Stimulated activated CD8-positive, alpha-beta memory T cell treated with anti-CD3 and anti-CD28 coated beads, Interleukin-7, amount 100 ng/mL, for 48 hours (primary cell): ENCODE measurements around the gene LDLRAD3.
"Not testable (repeated sequence)": the region's sequence is repeated elsewhere in the genome, so short reads cannot be mapped to it uniquely, and the experiment has no call there.

Experiments used
- DNase-seq, 2 donors: peaks; one replicate each; pipeline ENCODE4 v3.0.0-alpha.2; 2020; ENCODE audit warnings: low read depth in 1 of 2; ENCODE audit errors: extremely low read depth in 1 of 2

LDLRAD3 gene

DNA sequence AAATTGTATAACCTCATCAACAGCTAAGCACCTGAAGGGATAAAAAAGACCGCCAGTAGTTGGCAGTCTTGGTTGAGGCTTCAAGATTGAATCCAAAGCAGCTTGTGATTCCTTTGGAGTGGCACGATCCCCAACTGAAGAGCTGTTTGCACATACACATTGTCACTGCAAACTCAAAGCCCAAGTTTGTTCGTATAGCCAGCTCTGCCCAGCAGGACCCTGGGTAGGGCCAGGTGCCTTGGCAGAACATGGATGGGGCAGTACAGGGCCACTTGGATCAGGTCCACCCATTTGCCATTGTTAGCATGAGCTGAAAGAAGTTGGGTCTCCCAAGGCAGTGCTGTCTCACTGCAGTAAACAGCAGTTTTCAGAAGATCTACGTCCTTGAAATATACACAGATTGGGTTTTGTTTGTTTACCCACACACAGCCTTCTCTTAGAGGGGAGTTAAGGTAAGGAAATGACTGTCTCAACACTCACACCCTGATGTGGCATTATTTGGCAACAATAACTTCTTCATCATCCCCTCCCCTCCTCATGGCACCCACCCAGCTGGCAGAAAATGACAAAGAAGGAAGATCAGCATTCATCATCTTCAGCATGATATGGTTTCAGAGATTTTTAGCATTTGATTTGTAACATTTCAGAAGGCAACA lies 212.4 kb downstream of the LDLRAD3 start:
- DNase-seq = no peak

DNA sequence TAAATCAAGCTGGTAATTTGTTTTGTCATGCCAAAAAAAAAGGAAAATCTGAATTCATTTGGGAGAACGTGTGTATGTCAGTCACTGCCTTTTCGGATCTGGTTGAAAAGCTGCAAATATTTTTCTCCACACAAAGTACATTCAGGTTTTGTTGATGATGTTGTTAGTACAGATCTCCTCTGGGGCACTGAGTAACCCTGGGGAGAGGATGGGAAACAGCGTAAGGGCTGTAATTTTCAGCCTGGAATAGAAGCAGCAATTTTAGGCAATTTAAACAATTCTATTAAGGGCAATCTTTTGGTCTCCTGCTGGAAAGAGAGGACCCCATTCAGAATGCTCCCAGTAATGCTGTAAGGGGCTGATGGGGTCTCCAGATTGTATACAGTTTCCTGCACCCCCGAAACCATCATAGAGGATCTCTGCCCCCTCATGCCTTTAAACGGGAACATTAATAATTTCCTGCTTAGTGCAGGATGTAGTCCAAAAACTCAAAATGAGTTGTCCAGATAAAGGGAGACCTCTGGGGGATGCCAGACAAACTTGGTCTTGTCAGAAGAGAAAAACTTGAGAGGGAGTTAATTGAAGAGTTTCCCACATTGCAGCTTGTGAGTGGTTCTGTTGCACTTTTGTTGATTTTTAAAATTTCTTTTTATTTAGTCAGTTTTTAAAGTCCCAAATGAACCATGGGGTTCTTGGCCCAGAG lies 213.1 kb downstream of the LDLRAD3 start:
- DNase-seq = no peak

DNA sequence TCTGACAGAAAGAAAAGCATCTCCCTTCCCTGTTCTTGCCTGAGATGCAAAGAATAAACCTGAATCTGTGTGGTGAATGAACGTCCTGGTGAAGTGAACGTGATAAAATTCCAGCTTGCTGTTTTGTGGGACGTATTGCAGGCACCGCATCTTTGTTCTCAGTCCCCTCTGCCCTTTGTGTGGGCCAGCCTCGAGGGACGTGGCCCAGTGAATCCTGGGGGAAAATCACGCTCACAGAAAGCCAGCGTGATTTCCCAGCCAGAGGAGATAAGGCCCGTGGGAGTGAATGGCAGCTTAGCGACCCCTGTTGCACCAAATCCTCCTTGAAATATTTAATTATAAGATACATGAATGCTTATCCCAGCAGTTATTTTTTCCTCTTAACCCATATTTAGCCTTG lies 216.2 kb downstream of the LDLRAD3 start:
- DNase-seq = no peak

DNA sequence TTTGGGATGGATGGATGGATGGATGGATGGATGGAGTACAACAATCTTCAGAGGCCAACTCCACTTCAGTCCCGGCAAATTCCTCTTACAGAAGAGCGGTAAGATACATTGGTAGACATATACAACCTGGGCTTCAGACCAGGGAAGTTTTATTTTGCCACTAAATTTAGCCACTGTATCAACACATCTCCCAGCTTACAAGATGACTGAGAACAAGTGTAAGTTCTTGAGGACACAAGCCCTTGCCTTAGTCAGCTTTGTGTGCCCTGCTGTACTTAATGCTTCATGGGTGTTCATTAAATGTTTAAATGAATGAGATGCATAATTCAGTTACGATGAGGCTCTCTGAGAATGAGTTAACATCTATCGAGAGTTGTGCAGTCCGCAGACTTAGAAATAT lies 217.7 kb downstream of the LDLRAD3 start:
- no peak for DNase-seq

DNA sequence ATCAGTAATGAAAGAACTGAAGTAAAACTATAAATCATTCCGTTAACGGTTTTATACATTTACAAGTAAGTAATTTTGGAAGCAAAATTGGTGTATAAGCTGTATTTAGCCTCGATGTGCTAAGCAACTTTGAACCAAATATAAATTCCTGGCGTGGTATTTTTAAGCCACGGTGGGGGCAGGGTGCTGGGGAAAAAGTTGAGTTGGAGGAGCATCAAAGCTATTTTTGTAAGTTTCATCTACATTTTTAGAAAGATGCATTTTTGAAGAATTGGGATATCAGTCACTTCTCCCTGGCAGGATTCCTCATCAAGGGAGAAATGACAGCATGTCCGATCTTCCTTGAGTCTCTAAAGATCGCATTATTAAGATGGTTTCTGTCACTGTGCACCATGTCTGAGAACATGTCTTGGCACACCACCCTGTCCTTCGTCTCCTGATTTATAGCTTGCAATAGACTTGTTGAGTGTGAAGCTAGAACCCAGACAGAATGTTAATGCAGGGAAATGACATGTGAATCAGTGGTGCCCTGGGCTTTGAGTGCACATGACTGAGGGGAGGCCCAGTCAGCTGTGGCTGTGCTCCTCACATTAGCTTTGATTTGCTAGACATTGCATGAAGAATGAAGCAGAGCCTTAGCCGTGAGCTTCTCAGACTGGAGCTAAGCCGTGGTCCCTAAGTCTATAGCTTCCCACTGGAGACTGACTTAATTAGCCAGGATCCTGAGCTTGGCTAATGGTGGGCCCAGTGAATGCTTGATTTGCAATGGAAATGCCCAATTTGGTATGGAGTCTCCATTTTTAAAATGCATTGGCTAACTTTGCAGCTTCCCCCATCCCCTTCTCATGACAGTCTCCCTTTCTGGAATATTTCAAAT lies 218.4 kb downstream of the LDLRAD3 start:
- no peak for DNase-seq

DNA sequence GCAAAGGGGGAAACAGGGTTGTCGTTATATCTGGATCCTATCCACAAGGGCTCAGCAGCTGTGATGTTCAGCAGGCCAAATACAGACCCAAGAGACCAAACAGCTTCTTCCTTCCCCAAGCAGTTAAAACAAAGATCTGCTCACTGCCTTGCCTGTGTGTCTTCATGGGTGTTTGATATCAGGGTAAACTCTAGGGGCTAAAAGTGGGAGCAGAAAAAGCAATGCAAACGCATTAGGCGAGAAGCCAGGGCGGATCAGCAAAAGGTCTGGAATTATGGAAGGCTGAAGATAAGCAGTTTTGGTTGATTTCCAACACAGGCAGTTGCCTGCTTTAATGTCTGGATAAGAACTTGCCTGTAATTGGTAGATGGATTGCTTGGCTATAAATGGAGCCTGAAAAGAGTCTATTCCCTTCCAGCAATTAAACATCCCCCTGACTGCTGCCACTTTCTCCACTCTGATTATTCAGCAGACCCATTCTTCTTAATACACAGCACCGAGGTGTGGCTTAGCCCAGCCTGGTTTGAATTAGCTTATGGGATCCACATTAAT lies 219.1 kb downstream of the LDLRAD3 start:
- no peak for DNase-seq

DNA sequence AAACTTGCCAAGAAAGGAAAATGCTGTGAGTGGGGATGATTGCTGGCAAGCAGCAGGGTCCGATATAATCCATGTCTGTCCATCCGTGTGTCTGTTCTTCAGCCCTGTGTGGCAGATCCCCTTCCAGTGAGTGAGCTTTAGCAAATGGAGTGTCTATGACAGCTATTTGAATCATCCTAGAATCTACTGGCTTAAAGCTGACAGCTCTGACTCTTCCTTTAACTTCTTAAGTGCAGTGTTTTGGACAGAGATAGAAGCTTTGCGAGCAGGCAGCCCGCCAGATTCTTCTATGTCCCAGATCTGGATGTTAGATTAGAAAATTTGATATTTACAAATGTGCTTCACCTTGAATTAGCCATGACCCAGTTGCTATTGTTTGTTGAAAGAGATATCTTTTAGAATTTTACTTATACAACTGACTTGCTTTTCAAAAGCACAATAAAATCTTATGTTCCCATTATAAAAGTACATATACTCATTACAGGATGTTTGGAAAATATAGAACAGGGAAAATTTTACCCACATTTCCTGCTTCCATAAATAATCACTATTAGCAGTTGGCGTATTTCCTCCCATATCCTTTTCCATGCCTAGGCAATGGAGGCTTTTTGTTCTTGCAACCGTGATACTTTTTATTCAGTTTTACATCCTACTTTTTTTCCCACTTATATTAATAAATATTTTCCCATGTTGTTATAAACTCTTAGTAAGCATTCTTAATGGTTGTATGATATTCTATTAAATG lies 220.8 kb downstream of the LDLRAD3 start:
- DNase-seq = no peak

DNA sequence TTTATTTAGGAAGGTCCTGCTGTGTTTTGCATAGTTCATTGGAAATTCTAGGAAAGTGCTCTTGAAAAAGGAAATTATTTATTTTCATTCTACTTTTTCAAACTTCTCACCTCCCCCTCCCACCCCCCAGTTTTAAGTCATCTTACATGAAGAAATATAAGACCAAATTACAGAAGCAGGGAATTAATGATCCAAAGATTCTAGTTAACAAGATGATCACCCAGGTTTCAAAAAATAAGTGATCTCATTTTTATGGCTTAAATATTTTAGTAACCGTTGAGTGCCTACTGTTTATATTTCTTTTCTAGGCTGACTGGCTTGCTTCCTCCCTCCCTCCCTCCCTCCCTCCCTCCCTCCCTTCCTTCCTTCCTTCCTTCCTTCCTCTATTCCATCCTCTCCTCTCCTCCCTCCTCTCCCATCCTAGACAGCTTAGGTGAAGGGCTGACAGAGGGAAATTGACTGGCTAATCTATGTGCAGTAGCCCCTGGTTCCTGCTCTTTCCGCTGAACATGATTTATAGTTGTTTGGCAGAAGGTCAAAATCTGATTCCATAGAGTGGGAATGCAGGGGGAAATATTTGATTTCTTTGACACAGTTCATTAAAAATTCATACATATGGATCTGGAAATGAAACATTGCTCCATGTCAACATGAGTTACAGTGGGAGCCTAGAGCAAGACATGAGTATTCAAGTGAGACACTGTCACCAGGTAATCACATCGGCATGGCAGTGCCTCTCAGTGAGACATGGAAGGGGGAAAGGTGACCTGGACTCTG lies 221.9 kb downstream of the LDLRAD3 start:
- no peak for DNase-seq

DNA sequence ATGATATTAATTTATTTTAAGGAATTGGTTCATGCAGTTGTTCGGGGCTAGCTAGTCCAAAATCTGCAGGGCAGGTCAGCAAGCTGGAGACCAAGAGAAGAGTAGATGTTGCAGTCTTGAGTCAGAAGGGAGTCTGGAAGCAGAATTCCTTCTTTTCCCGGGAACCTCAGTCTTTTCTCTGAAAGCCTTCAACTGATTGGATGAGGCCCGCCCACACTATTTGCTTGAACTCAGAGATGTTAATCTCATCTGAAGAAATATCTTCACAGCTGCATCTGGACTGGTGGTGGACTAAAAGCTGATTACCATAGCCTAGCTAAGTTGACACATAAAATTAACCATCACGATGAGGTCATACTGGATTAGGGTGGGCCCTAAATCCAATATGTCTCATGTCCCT lies 223.2 kb downstream of the LDLRAD3 start:
- no peak for DNase-seq

DNA sequence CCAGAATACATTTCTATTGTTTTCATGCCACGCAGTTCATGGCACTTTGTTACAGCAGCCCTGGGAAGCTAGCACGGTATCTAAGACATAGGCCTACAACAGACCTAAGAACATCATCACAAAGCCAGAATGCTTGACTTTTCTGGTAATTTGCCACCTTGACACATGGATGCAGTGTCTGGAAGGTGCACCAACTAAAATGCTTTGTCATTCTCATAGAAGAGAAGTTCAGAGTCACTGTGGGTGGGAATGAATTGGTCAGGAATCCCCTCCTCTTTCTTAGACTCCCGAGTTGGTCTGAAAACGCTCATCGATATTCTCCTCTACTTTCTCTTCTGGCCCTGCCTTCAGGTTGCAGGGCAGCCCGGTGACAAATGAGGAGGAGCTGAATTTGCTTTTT lies 223.9 kb downstream of the LDLRAD3 start:
- no peak for DNase-seq

DNA sequence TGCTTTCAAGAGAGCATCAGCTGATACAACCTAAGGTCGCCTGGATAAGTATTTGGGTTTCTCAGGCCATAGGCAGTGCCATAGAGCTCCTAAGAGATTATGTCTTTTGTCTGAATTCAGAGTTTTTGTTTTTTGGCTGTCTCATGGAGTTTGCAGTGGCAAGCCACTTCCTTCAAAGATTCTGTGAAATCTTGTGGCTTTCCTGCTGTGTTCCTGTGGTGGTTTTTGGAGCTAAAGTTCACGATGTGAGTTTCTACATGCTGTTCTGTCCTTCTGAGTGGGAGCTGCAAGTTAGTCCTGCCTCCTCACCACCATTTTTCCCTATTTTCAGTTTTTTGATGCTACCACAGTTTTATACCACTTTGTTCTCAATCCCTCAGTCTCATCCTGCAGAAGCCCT lies 234.0 kb downstream of the LDLRAD3 start:
- no peak for DNase-seq

DNA sequence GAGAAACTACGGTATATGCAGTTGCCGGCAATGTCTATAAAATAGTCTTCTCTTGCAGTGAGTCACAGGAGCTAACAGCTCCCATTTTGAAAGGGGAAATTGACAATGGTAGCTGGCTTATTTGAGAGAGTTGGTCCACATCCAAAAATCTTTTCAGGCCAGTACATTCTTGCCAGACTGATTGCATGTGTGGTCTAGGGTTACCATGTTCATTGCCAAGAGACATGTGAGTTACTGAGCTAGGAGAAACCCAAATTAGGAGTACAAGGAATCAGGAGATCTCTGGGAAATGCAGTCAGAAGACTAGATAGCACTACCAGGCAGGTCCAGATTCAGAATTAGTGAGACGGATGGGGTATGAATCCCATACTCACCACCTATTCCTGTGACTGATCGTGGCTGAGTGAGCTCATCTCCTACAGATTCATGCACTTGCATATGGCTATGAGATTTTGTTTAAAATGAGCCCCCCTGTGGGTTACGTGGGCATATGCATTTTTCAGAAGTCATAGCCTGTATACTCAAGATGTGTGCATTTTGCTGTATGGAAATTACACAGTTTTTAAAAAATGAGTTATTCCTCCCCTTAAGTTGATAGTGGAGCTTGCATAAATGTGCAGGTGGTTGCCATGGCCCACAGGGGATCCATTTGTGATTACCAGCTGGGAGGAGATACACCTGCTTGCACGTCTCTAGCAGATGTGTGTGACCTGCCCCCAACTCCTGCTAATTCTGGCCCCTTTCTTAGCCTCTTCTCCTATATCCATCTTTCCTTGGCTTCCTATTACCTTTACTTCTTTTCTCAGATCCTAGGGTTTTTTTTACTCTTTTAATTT lies 242.7 kb downstream of the LDLRAD3 start:
- no peak for DNase-seq

DNA sequence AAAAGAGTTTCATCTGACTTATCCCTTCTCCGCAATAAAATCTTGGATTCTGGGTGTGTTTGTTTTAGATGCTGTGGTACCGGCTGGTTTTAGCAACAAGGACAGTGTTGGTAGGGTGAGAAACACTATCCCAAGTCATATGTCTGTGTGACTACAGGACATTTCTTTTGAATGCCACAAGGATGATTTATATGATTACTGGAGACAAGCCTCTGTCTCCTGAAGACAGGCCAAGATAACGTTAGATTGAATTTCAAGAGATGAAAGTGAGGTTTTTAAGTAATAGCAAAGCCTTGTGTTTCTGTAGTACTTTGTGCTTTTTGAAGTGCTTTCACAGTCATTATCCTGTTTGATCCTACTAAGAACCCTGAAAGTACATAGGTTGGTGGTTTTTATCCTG lies 243.8 kb downstream of the LDLRAD3 start:
- DNase-seq = no peak

DNA sequence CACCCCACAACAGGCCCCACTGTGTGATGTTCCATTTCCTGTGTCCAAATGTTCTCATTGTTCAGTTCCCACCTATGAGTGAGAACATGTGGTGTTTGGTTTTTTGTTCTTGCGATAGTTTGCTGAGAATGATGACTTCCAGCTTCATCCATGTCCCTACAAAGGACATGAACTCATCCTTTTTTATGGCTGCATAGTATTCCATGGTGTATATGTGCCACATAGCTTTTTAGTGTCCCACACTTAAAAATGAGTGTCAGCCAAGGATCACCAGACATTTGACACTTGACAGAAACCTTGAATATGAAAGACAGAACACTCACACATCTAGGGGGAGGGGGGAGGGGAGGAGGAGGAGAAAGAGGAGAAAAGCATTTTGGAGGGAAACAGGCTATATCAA lies 245.9 kb downstream of the LDLRAD3 start:
- not testable (repeated sequence) for DNase-seq

DNA sequence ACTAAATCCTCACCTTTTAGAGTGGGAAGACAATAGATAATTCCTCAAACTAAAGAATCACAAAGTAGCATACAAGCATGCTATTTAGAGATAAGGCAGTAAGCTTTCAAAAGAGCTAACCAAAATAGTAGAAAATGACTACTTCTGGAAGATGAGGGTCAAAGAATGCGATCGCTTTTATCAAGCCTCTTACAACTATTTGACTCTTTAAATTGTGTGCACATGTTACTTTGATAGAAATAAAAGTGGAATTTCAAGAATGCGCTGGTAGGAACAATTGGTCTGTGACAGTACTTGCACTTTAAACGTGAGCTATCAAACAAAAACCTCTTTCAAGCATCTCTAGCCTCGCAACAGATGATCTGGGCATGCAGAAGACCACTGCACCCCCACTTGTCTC lies 248.1 kb downstream of the LDLRAD3 start:
- no peak for DNase-seq

DNA sequence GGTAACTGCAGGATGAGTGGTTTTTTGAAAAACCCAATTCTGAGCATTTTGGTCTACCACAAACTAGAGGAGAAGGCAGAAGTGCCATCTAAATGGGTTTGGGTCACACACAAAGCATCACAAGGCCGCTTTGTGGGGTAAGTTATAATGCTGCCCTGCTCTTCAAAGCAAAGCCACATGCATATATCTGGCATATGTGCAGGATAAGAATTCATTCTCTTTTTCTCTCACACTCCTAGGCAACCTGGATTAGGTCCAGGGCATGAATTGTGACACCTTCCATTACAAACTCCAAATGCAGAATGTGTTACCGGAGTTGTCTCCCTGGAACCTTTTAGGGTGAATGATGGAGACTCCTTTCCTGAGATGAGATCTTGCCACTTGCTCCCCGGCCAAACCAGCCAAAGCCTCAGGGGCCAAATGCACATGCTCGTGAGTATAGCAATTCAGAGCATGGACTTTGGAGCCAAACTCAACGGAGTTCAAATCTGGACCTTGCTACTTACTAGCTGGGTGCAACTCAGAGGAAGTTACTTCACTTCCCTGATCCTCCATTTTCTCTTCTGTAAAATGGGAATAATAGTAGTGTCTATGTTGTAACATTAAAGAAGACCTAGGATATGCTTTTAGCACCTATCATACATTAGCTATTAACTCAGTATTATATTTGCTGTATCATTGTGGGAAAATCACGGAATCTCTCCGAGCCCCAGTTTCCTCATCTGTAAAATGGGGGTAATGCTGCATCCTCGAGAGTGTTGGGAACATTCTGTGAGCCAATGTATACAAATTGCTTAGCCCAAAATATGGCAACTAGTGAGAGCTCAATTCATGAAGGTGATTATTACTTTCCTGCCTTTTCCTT lies 248.8 kb downstream of the LDLRAD3 start:
- no peak for DNase-seq

DNA sequence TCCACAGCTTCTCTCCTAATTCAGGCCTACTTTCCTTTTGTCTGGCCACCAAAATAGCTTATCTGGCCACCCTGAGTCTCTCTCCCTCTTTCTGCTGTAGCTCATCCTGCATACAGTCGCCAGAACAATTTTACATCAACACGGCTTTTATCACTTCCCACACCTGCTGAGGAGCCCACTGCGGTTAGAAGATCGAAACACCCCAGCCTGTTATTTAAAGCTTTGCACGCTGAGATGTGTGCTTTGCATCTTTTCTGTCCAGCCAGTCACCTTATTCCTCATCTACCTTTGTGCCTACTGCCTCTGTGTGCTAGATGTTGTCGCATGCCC lies 249.4 kb downstream of the LDLRAD3 start:
- no peak for DNase-seq

DNA sequence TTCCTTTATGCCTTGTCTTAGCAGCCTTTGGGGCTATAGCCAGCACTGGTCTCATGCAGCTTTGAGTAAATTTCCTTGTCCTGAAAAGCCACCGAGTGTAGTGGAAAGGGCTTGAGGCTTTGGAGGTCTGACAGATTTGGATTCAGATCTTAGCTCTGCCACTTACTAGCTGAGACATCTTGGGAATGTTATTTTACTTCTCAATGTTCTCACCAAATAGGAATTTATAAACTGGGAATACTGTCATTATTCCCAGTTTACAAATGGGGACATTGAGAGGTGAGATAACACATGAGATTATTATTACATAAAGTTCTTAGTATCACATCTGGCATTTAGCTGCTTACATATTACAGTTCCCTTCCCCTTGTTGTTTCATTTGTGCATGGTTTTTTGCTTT lies 249.9 kb downstream of the LDLRAD3 start:
- DNase-seq = no peak
